Heart left ventricle (tissue), 13 donors: ENCODE measurements around the gene MPPED1.

ENCODE experiments used
- POLR2A ChIP-seq, 2 donors: fragments of 450-650 bp; IDR thresholded peaks; one replicate each; pipeline ENCODE4 v1.6.1; 2017; ENCODE audit warnings: antibody characterized with exemption in 2 of 2, mild to moderate bottlenecking in 2 of 2, moderate library complexity in 2 of 2
- TF ChIP-seq, protein P1 (sequence below), 12 donors: fragments of 200-600 bp; sonication (generic) in 4 of 12; IDR thresholded peaks; one replicate each; pipeline versions ENCODE4 v1.5.0 to v1.8.0; 2018 to 2022; ENCODE audit warnings: antibody characterized with exemption in 12 of 12, mild to moderate bottlenecking in 5 of 12
- donor health status: ischemic (EF 13 %, LVEDD 7.1; RV severe dilation, severe dysfunction).
- donor health status: DM: no; HTN: yes; CAD: no.
- donor health status: DM: no; HTN: no; CAD: no.
- donor health status: ischemic (EF 25% LVEDD 6.9; RV normal size, moderate dysfunction).
- donor health status: ischemic (EF 25% LVEDD 5.7; RV mildly dilated, moderate dysfunction).
- donor health status: ischemic (EF 35%, LVEDD 5.7; RV mildly dilated, moderate dysfunction).
- donor health status: nonischemic (EF 11% LVEDD 7.7; RV severe dilation, severe dysfunction).
- donor health status: DM: yes; HTN: yes; CAD: no.
- donor health status: PGD.
- donor health status: ischemic (EF 29% LVEDD 5.4; RV normal size, mild dysfunction).
- donor health status: nonischemic (EF 23%, LVEDD 6.1; RV moderate dilation, normal function).

DNA sequence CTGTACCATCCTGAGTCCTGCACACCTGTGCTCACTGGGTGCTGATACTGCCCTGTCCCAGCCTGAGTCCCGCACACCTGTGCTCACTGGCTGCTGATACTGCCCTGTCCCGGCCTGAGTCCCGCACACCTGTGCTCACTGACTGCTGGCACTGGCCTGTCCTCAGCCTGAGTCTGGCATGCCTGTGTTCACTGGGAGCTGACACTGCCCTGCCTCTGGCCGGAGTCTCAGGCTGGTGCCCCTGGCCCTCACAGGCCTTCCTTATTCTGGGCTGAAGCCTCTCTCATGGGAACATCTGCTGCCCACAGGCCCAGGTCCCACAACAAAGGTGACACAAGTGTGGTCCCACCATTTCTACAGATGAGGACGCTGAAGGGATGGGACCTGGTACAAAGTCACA is 115.1 kb downstream of the MPPED1 start:
- TF ChIP-seq POLR2A (IDR thresholded peaks at IDR 0.05), result no peak
- TF ChIP-seq, protein P1, sequence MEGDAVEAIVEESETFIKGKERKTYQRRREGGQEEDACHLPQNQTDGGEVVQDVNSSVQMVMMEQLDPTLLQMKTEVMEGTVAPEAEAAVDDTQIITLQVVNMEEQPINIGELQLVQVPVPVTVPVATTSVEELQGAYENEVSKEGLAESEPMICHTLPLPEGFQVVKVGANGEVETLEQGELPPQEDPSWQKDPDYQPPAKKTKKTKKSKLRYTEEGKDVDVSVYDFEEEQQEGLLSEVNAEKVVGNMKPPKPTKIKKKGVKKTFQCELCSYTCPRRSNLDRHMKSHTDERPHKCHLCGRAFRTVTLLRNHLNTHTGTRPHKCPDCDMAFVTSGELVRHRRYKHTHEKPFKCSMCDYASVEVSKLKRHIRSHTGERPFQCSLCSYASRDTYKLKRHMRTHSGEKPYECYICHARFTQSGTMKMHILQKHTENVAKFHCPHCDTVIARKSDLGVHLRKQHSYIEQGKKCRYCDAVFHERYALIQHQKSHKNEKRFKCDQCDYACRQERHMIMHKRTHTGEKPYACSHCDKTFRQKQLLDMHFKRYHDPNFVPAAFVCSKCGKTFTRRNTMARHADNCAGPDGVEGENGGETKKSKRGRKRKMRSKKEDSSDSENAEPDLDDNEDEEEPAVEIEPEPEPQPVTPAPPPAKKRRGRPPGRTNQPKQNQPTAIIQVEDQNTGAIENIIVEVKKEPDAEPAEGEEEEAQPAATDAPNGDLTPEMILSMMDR (IDR thresholded peaks at IDR 0.05), result no peak
